ENCODE data around the gene COPS8.

- TF ChIP-seq POLR2AphosphoS5 (IDR thresholded peaks at IDR 0.05; ENCODE audit: insufficient read depth in 1 of 2, low read depth in 1 of 2) = no peak
- TF ChIP-seq POLR2A (IDR thresholded peaks at IDR 0.05) = no peak
Observed at GRCh38 chr2:237132799-237133198, 47.1 kb downstream of the COPS8 start.
